Left ventricle myocardium inferior (tissue), 1 donor: Measurements from ENCODE around the gene DNAJC16. TPM values are rescaled to one million over a fixed set of nuclear protein-coding genes. Genes with fewer than 3 reads are reported as not detected.

Experiments used
- DNase-seq: peaks from one replicate; pipeline ENCODE4 v3.0.0-alpha.2; 2020
- H3K27ac ChIP-seq: fragments of 200-600 bp; replicated peaks from 2 replicates; pipeline ENCODE4 v1.8.0; 2021
- H3K27me3 ChIP-seq: fragments of 200-600 bp; 2 replicates; pipeline ENCODE4 v1.8.0; 2021; ENCODE audit warnings: low read depth
- H3K36me3 ChIP-seq: fragments of 200-600 bp; 2 replicates; pipeline ENCODE4 v1.8.0; 2021
- H3K4me1 ChIP-seq: fragments of 200-600 bp; 2 replicates; pipeline ENCODE4 v1.8.0; 2021
- H3K4me3 ChIP-seq: fragments of 200-600 bp; 2 replicates; pipeline ENCODE4 v1.8.0; 2021; ENCODE audit warnings: mild to moderate bottlenecking, moderate library complexity
- H3K9me3 ChIP-seq: fragments of 200-600 bp; replicated peaks from 2 replicates; pipeline ENCODE4 v1.8.0; 2021
- CTCF ChIP-seq: fragments of 200-600 bp; IDR thresholded peaks from 2 replicates; pipeline ENCODE4 v1.8.0; 2021; ENCODE audit warnings: antibody characterized with exemption, mild to moderate bottlenecking, borderline replicate concordance
- intact Hi-C: fragments of 100-400 bp; cut with micrococcal nuclease; formaldehyde crosslinking; loops from one replicate; pipeline ENCODE4 v1.11.0; 2022
- total RNA-seq: library from RNA; stranded (reverse); fragmentation: NEBNext Ultra II Directional; extraction: Animal tissue kit (Norgen Biotek cat#: 25700); gene quantifications from one replicate; pipeline ENCODE4 v1.2.1, GENCODE V29; 2021
- donor health status: DM: no; HTN: yes; CAD: no; lungs with severe emphysema.

Gene DNAJC16
- total RNA-seq, 1 donor from 2014 or later: 16.2 TPM

GRCh38 chr1:15492596-15492995 is 34.1 kb upstream of the DNAJC16 start:
- Histone ChIP-seq H3K9me3 (peaks cover 2% of the 10 kb centered on the region), H3K4me1 (peaks cover 27% of the 10 kb centered on the region), H3K4me3 (no peak overlapping the region), H3K36me3 (peaks cover 41% of the 10 kb centered on the region), H3K27ac (peak overlapping the region; percentile 85), H3K27me3 (no peaks in the 10 kb centered on the region)
- no peak for TF ChIP-seq CTCF
- peak; percentile 61 for DNase-seq
- intact Hi-C loops: no loop called here

GRCh38 chr1:15493869-15494390 is 32.7 kb upstream of the DNAJC16 start:
- TF ChIP-seq CTCF: no peak
- Histone ChIP-seq H3K9me3 (peaks cover 7% of the 10 kb centered on the region), H3K4me1 (peaks cover 23% of the 10 kb centered on the region), H3K36me3 (peaks cover 54% of the 10 kb centered on the region), H3K27me3 (no peaks in the 10 kb centered on the region), H3K4me3 (no peak overlapping the region), H3K27ac (no peak overlapping the region)
- DNase-seq: no peak
- intact Hi-C loops: no loop called here

- DNase-seq: no peak
- no peak overlapping the region for H3K27ac ChIP-seq
- no peaks in the 10 kb centered on the region for H3K4me1 ChIP-seq
- peaks cover 7% of the 10 kb centered on the region for H3K9me3 ChIP-seq
- peaks cover 71% of the 10 kb centered on the region for H3K36me3 ChIP-seq
- H3K4me3 ChIP-seq: no peak overlapping the region
- H3K27me3 ChIP-seq: no peaks in the 10 kb centered on the region
- intact Hi-C loops: no loop called here
- no peak for TF ChIP-seq CTCF
These were observed 26.2 kb upstream of the DNAJC16 start for GRCh38 chr1:15500184-15501178.

GRCh38 chr1:15501208-15502032 is 25.2 kb upstream of the DNAJC16 start:
- H3K27ac ChIP-seq: no peak overlapping the region
- H3K4me1 ChIP-seq: no peaks in the 10 kb centered on the region
- TF ChIP-seq CTCF: peak; percentile 77
- H3K36me3 ChIP-seq: peaks cover 76% of the 10 kb centered on the region
- H3K27me3 ChIP-seq: no peaks in the 10 kb centered on the region
- peak; percentile 52 for DNase-seq
- H3K4me3 ChIP-seq: no peak overlapping the region
- intact Hi-C loops: no loop called here
- H3K9me3 ChIP-seq: peaks cover 7% of the 10 kb centered on the region

- Histone ChIP-seq H3K9me3 (no peaks in the 10 kb centered on the region), H3K27me3 (no peaks in the 10 kb centered on the region), H3K36me3 (peaks cover 59% of the 10 kb centered on the region), H3K27ac (no peak overlapping the region), H3K4me1 (peaks cover 23% of the 10 kb centered on the region), H3K4me3 (no peak overlapping the region)
- TF ChIP-seq CTCF: no peak
- DNase-seq: no peak
- intact Hi-C loops: no loop called here
These were observed 22.2 kb upstream of the DNAJC16 start for GRCh38 chr1:15504436-15504835.
